ENCODE data around the gene GLIS2.

The GLIS2 gene

DNA sequence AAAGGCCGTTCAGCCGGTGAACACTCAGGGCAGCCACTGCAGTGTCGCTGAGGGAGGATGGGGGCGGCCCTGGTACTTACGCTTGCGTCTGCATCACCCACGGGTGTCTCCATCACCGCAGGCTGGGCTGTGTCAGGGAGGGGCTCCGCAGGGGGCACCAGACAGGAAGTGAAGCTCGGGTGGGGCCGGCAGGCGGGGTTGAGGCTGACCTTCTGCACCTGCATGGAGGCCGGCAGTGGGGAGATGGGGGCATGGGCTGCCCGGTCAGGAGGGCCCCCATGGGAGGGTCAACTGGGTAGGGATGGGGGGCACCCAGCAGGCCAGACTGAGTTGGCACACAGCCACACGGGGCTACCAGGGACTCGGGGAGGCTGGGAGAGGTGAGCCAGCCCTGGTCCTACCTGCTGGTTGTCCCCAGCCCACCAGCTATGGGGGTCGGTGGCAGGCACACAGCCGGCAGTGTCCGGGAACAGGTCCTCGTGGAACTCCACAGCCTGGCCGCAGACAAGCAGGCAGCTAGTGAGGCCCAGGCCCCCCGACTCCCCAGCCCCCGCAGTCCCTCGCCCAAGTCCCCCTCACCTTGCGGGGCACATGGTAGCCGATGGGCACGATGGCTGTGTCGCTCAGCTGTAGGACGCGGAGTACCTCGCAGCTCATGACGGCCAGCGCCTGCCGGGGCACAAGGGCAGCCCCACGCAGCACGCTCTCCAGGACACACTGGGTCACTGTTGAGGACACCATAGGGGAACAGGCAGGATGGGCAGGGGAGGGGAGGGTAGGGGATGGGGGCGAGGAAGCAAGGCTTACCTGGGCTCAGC, 48.5 kb downstream of the GLIS2 start:
- no peak overlapping the region for H3K4me3 ChIP-seq (ENCODE audit: control insufficient read depth, low read depth, low read length)
- TF ChIP-seq, protein P1, sequence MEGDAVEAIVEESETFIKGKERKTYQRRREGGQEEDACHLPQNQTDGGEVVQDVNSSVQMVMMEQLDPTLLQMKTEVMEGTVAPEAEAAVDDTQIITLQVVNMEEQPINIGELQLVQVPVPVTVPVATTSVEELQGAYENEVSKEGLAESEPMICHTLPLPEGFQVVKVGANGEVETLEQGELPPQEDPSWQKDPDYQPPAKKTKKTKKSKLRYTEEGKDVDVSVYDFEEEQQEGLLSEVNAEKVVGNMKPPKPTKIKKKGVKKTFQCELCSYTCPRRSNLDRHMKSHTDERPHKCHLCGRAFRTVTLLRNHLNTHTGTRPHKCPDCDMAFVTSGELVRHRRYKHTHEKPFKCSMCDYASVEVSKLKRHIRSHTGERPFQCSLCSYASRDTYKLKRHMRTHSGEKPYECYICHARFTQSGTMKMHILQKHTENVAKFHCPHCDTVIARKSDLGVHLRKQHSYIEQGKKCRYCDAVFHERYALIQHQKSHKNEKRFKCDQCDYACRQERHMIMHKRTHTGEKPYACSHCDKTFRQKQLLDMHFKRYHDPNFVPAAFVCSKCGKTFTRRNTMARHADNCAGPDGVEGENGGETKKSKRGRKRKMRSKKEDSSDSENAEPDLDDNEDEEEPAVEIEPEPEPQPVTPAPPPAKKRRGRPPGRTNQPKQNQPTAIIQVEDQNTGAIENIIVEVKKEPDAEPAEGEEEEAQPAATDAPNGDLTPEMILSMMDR (conservative IDR thresholded peaks at IDR 0.05; ENCODE audit: control insufficient read depth, insufficient read depth, low read depth, low read length): no peak
- DNase-seq (ENCODE audit: low read depth): no peak

DNA sequence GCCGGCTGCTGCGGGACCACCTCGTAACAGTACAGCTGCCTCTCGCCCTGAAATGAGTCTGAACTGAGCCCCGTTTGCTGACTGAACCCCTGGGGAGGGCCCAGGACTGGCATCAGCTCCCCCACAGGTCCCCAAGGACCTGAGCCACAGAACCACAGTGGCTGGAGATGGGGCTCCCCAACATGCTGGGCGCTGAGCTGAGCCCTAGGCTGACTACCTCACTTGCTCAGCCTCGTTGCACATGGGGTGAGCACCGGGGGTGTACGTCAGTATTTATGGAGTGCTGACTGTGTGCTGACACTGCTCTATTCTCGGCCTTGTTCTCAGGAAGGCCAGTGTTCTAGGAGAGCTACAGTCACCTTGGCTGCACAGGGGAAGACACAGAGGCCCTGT, 49.1 kb downstream of the GLIS2 start:
- no peak overlapping the region for H3K4me3 ChIP-seq (ENCODE audit: control insufficient read depth, low read depth, low read length)
- TF ChIP-seq, protein P1 (conservative IDR thresholded peaks at IDR 0.05; ENCODE audit: control insufficient read depth, insufficient read depth, low read depth, low read length): no peak
- no peak for DNase-seq (ENCODE audit: low read depth)

DNA sequence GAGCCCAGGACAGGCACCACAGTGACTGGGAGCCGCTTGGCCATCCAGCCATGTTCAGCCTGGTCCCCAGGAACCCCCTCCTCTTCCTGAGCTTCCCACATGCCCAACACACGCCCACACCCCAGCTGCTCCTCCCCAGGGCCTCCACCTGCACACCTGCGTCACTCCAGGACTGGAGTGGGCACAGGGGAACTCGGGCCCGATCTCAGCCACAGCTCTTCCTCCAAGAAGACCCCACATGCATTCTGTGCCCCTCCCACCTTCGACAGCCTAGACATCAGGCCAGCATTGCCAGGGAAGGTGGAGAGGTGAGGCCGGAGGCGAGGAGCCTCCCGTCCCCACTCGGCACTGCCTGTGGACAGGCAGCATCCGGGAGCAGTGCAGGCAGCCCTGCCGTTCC, 49.7 kb downstream of the GLIS2 start:
- no peak overlapping the region for H3K4me3 ChIP-seq (ENCODE audit: control insufficient read depth, low read depth, low read length)
- TF ChIP-seq, protein P1 (conservative IDR thresholded peaks at IDR 0.05; ENCODE audit: control insufficient read depth, insufficient read depth, low read depth, low read length): no peak
- no peak for DNase-seq (ENCODE audit: low read depth)

DNA sequence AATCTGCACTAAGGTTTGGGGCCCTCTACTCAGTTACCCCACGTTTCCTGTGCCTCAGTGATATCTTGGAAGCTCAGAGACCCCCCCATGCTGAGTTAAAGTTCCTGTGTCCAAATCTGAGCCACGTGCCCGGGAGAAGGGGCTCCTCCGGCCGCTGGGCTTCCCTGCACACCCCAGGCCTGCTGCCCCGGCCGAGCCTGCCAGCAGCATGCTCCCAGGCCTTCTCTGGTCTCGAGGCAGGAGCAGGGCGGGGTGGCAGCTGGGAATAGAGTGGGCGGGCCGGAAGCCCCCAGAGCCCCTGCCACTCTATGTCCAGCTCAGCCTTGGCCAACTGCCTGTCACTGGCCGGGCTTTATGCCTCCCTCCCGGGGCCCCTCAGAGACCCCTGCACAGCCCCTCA, 50.1 kb downstream of the GLIS2 start:
- no peak for DNase-seq (ENCODE audit: low read depth)
- H3K4me3 ChIP-seq (ENCODE audit: control insufficient read depth, low read depth, low read length): no peak overlapping the region
- TF ChIP-seq, protein P1 (conservative IDR thresholded peaks at IDR 0.05; ENCODE audit: control insufficient read depth, insufficient read depth, low read depth, low read length): no peak

DNA sequence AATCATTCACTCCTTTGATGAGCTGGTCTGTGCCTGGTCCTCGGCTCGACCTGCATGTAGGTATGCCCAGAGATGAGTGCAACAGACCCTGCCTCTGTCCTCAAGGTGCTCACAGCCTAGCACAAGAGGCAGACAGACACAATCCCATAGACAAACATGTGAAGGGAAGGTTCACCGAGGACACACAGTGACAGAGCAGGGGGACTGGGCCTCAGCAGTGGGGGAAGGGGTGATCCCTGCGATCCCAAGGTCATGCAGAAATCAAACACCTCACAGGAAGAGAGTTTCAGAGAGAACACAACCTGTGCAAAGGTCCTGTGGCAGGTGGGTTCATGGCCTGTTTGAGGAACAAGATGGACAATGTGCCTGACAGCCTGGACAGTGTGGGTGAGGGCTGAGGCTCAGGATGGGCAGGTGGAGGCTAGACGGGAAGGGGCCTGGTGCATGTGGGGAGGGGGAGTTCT, 51.6 kb downstream of the GLIS2 start:
- TF ChIP-seq, protein P1 (conservative IDR thresholded peaks at IDR 0.05; ENCODE audit: control insufficient read depth, insufficient read depth, low read depth, low read length): no peak
- H3K4me3 ChIP-seq (ENCODE audit: control insufficient read depth, low read depth, low read length): no peak overlapping the region
- no peak for DNase-seq (ENCODE audit: low read depth)

DNA sequence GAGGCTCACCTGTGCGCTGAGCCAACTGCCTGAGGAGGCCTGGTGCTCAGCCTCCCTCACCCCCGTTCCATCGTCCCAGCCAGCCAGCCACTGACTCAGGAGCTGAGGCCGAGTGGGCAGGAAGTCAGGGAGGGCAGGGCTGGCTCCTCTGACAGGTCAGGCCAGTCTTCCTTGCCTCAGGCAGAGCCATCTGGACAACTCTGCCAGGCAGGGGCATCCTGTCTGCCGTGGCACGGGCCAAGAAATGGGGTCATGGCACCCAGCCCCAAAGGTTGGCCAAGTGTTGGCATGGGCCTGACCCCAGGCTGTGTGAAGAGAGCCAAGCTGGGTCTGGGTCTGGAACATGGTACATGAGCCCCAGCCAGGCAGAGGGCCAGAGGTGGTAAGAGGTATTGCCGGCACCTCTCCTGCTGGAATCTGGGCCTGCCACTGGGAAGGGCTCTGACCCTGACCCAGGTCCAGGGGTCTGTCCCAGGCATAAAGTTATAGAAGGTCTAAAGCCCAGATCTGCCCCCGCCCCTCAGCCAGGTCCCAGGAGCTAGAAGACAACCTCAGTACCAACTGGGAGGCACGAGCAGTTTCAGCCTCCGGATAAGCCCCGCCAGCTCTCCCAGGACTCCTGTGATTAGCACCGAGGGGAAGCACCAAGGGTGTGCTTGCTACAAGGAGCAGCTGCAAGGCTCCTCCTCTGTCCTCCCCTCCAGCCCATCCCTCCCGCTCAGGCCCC, 53.3 kb downstream of the GLIS2 start:
- peak; percentile 48 for DNase-seq (ENCODE audit: low read depth)
- TF ChIP-seq, protein P1 (conservative IDR thresholded peaks at IDR 0.05; ENCODE audit: control insufficient read depth, insufficient read depth, low read depth, low read length): no peak
- no peak overlapping the region for H3K4me3 ChIP-seq (ENCODE audit: control insufficient read depth, low read depth, low read length)

Data from fibroblast of mammary gland (primary cell).